HEK293 (cell line): ENCODE measurements around the gene DHRS13.

ENCODE experiments used
- CTCF ChIA-PET: fragments of 350-600 bp; formaldehyde crosslinking; extraction: SDS; loops from one replicate; lab custom pipeline; 2021; ENCODE audit warnings: antibody characterized with exemption; lab: Yijun Ruan, JAX
- POLR2A ChIA-PET: fragments of 300-600 bp; formaldehyde crosslinking; extraction: SDS; loops from one replicate; lab custom pipeline; 2020; ENCODE audit warnings: antibody characterized with exemption, inconsistent platforms; lab: Yijun Ruan, JAX
- H3K27ac ChIP-seq: fragments of 200-500 bp; sonication (Bioruptor generic); 2 replicates; pipeline ENCODE4 v1.5.1; 2014; ENCODE audit warnings: low read depth, low read length, control low read depth, inconsistent platforms; ENCODE audit errors: extremely low read depth
- H3K36me3 ChIP-seq, 2 experiments: fragments of 200-500 bp in 1 of 2; sonication (Bioruptor generic) in 1 of 2; 1 replicate in 1 of 2; 2 replicates in 1 of 2; pipeline ENCODE4 v1.5.1; 2014 to 2017; ENCODE audit warnings: inconsistent platforms in 2 of 2, low read length in 2 of 2; ENCODE audit not compliant: control insufficient read depth in 2 of 2, insufficient read depth in 1 of 2
- H3K4me1 ChIP-seq: fragments of 200-500 bp; sonication (Bioruptor generic); 2 replicates; pipeline ENCODE4 v1.5.1; 2014; ENCODE audit warnings: mild to moderate bottlenecking, low read length, inconsistent platforms; ENCODE audit not compliant: control insufficient read depth, insufficient read depth
- H3K4me3 ChIP-seq: 2 replicates; pipeline ENCODE4 v1.5.1; 2011; ENCODE audit warnings: low read depth, mild to moderate bottlenecking, control low read depth, low read length, moderate library complexity
- H3K9me3 ChIP-seq: fragments of 200-500 bp; sonication (Bioruptor generic); 2 replicates; pipeline ENCODE4 v1.5.1; 2014; ENCODE audit warnings: low read depth, low read length, inconsistent platforms; ENCODE audit not compliant: control insufficient read depth, insufficient read depth
- BCL11B ChIP-seq: fragments of 450-650 bp; formaldehyde crosslinking; IDR thresholded peaks from 2 replicates; pipeline ENCODE4 v1.5.1; 2016; ENCODE audit warnings: low read depth, missing biosample characterization, missing genetic modification characterization
- PRDM1 ChIP-seq: fragments of 450-650 bp; formaldehyde crosslinking; IDR thresholded peaks from 2 replicates; pipeline ENCODE4; 2016; ENCODE audit warnings: missing biosample characterization, missing genetic modification characterization
- PRDM4 ChIP-seq: fragments of 450-650 bp; formaldehyde crosslinking; IDR thresholded peaks from 2 replicates; pipeline ENCODE4 v1.5.1; 2017; ENCODE audit warnings: missing biosample characterization, missing genetic modification characterization
- ZFP41 ChIP-seq: fragments of 450-650 bp; formaldehyde crosslinking; IDR thresholded peaks from 2 replicates; pipeline ENCODE4 v1.5.1; 2016; ENCODE audit warnings: missing biosample characterization, missing genetic modification characterization, borderline replicate concordance
- ZNF16 ChIP-seq: fragments of 450-650 bp; formaldehyde crosslinking; IDR thresholded peaks from 2 replicates; pipeline ENCODE4 v1.5.1; 2016; ENCODE audit warnings: low read depth, missing biosample characterization, missing genetic modification characterization
- ZNF18 ChIP-seq: fragments of 450-650 bp; formaldehyde crosslinking; IDR thresholded peaks from 2 replicates; pipeline ENCODE4 v1.5.1; 2016; ENCODE audit warnings: missing biosample characterization, missing genetic modification characterization
- ZNF184 ChIP-seq: fragments of 450-650 bp; IDR thresholded peaks from 2 replicates; pipeline ENCODE4 v1.5.1; 2018; ENCODE audit warnings: missing biosample characterization, mild to moderate bottlenecking, missing genetic modification characterization
- ZNF2 ChIP-seq: fragments of 450-650 bp; formaldehyde crosslinking; IDR thresholded peaks from 2 replicates; pipeline ENCODE4 v1.5.1; 2016; ENCODE audit warnings: missing biosample characterization, missing genetic modification characterization
- ZNF211 ChIP-seq: fragments of 450-650 bp; formaldehyde crosslinking; IDR thresholded peaks from 2 replicates; pipeline ENCODE4 v1.5.1; 2016; ENCODE audit warnings: low read depth, missing biosample characterization, missing genetic modification characterization
- ZNF398 ChIP-seq: fragments of 450-650 bp; formaldehyde crosslinking; IDR thresholded peaks from 2 replicates; pipeline ENCODE4 v1.5.1; 2017; ENCODE audit warnings: missing biosample characterization, missing genetic modification characterization
- ZNF426 ChIP-seq: fragments of 450-650 bp; formaldehyde crosslinking; IDR thresholded peaks from 2 replicates; pipeline ENCODE4 v1.5.1; 2017; ENCODE audit warnings: missing biosample characterization, missing genetic modification characterization, mild to moderate bottlenecking, inconsistent platforms, moderate library complexity
- ZNF623 ChIP-seq: fragments of 450-650 bp; formaldehyde crosslinking; IDR thresholded peaks from 2 replicates; pipeline ENCODE4 v1.5.1; 2016; ENCODE audit warnings: missing biosample characterization, missing genetic modification characterization
- ZNF664 ChIP-seq: fragments of 450-650 bp; formaldehyde crosslinking; IDR thresholded peaks from 2 replicates; pipeline ENCODE4 v1.5.1; 2016; ENCODE audit warnings: missing biosample characterization, missing genetic modification characterization
- ZNF747 ChIP-seq: fragments of 450-650 bp; formaldehyde crosslinking; IDR thresholded peaks from 2 replicates; pipeline ENCODE4 v1.5.1; 2016; ENCODE audit warnings: missing biosample characterization, missing genetic modification characterization
- ZSCAN16 ChIP-seq: fragments of 450-650 bp; formaldehyde crosslinking; IDR thresholded peaks from 2 replicates; pipeline ENCODE4 v1.5.1; 2016; ENCODE audit warnings: missing biosample characterization, missing genetic modification characterization
- ZXDB ChIP-seq: fragments of 450-650 bp; formaldehyde crosslinking; IDR thresholded peaks from 2 replicates; pipeline ENCODE4 v1.5.1; 2016; ENCODE audit warnings: missing biosample characterization, missing genetic modification characterization
- TF ChIP-seq, protein P1 (sequence below): fragments of 450-650 bp; formaldehyde crosslinking; IDR thresholded peaks from 2 replicates; pipeline ENCODE4 v1.5.1; 2016; ENCODE audit warnings: missing biosample characterization, missing genetic modification characterization
- TF ChIP-seq, protein P2 (sequence below): sonication (generic); formaldehyde crosslinking; IDR thresholded peaks from 2 replicates; pipeline ENCODE4 v1.8.1; 2022; ENCODE audit warnings: mild to moderate bottlenecking, moderate library complexity, missing genetic modification reagents
- TF ChIP-seq, protein P3 (sequence below): fragments of 450-650 bp; formaldehyde crosslinking; IDR thresholded peaks from 2 replicates; pipeline ENCODE4 v1.5.1; 2016; ENCODE audit warnings: missing biosample characterization, missing genetic modification characterization

DHRS13 gene

GRCh38 chr17:28940142-28940541, 37.3 kb upstream of the DHRS13 start:
- H3K36me3 ChIP-seq = peaks cover 33 to 50% of the 10 kb centered on the region in 2 experiments
- H3K27ac ChIP-seq = no peak overlapping the region
- TF ChIP-seq ZNF184 (tag by site-specific recombination) (peak; percentile 18; the same call in 1 of the 2 replicates), ZNF426 (tag by site-specific recombination) (no peak), ZNF623 (tag by site-specific recombination) (no peak), ZNF664 (peak; percentile 96), PRDM1 (peak; percentile 31; the same call in 1 of the 2 replicates)
- TF ChIP-seq, all 188 proteins: peak for 3
- H3K4me3 ChIP-seq = no peak overlapping the region
- ChIA-PET POLR2A (interaction anchor here (0.6 to 2.4 kb wide), 2 partner anchors 9 to 841 kb away, joined by 10 read pairs; no protein-coding TSS in a partner anchor), CTCF (interaction anchor here (0.6 to 1.5 kb wide), 6 partner anchors 10 to 178 kb away, joined by 3 to 4 read pairs (median 4); no protein-coding TSS in a partner anchor)
- no peaks in the 10 kb centered on the region for H3K9me3 ChIP-seq
- H3K4me1 ChIP-seq = peaks cover 43% of the 10 kb centered on the region

GRCh38 chr17:28938552-28938951, 35.7 kb upstream of the DHRS13 start:
- Histone ChIP-seq H3K4me1 (peaks cover 43% of the 10 kb centered on the region), H3K4me3 (no peak overlapping the region), H3K27ac (no peak overlapping the region), H3K36me3 (peaks cover 28 to 43% of the 10 kb centered on the region in 2 experiments), H3K9me3 (no peaks in the 10 kb centered on the region)
- TF ChIP-seq ZNF398 (peak; percentile 75), ZSCAN16 (tag by site-specific recombination) (no peak), ZNF16 (tag by site-specific recombination) (no peak), ZNF2 (no peak), ZFP41 (tag by site-specific recombination) (no peak)
- POLR2A ChIA-PET = interaction anchor here (2.4 to 3.7 kb wide), 2 partner anchors 11 to 13 kb away, joined by 10 to 14 read pairs; partner anchors contain the start of gene PHF12
- CTCF ChIA-PET = interaction anchor here (0.7 to 2.9 kb wide), 5 partner anchors 9 to 212 kb away, joined by 3 to 7 read pairs (median 4); partner anchors contain the start of gene TLCD1

DNA sequence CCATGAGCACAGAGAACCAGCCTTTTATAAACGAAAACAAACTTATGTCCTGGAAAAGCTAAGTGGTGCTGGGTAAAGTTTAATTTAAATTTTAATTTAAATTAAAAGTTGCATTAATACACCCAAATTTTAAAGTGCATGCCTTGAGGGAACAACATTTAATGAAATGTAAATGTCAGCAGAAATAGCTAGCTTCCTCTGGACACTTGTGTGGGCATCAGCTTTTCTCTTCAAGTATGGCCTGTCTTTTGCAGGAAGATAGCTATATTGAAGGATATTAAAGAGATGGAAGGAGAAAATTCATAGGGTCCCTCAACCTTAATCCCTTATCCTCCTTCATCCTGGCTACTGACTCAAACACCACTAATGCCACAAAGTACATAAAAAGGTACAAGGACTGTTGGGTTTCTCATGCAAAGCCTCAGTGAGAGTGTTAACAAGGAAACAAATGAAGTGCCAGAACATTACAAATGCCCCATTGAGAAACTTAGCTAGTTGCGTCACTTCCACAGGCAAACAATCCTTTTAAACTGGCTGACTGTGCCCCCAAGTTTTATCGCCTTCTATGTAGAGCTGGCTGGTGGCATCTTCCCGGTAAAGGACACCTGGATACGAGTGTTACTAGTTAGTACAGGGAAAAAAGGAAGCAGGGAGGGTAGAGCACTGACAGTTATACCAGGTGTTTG, 34.3 kb upstream of the DHRS13 start:
- CTCF ChIA-PET = interaction anchor here (0.5 to 2.9 kb wide), 11 partner anchors 11 to 212 kb away, joined by 3 to 7 read pairs (median 4); partner anchors contain the start of gene TLCD1
- Histone ChIP-seq H3K27ac (peak overlapping the region; percentile 24; the same call in 1 of the 2 replicates), H3K4me3 (no peak overlapping the region), H3K9me3 (no peaks in the 10 kb centered on the region), H3K4me1 (peaks cover 43% of the 10 kb centered on the region), H3K36me3 (peaks cover 15 to 44% of the 10 kb centered on the region in 2 experiments; a peak in 2 of 3 replicates)
- POLR2A ChIA-PET = interaction anchor here (2.4 to 3.7 kb wide), 2 partner anchors 12 to 14 kb away, joined by 10 to 14 read pairs; partner anchors contain the start of gene PHF12
- TF ChIP-seq, protein P1, sequence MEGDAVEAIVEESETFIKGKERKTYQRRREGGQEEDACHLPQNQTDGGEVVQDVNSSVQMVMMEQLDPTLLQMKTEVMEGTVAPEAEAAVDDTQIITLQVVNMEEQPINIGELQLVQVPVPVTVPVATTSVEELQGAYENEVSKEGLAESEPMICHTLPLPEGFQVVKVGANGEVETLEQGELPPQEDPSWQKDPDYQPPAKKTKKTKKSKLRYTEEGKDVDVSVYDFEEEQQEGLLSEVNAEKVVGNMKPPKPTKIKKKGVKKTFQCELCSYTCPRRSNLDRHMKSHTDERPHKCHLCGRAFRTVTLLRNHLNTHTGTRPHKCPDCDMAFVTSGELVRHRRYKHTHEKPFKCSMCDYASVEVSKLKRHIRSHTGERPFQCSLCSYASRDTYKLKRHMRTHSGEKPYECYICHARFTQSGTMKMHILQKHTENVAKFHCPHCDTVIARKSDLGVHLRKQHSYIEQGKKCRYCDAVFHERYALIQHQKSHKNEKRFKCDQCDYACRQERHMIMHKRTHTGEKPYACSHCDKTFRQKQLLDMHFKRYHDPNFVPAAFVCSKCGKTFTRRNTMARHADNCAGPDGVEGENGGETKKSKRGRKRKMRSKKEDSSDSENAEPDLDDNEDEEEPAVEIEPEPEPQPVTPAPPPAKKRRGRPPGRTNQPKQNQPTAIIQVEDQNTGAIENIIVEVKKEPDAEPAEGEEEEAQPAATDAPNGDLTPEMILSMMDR (tag by site-specific recombination) = no peak
- TF ChIP-seq ZXDB (no peak), ZNF747 (tag by site-specific recombination) (no peak), BCL11B (tag by site-specific recombination) (no peak), ZNF18 (tag by site-specific recombination) (no peak), PRDM4 (tag by site-specific recombination) (no peak), ZNF211 (tag by site-specific recombination) (no peak)
- TF ChIP-seq, protein P2, sequence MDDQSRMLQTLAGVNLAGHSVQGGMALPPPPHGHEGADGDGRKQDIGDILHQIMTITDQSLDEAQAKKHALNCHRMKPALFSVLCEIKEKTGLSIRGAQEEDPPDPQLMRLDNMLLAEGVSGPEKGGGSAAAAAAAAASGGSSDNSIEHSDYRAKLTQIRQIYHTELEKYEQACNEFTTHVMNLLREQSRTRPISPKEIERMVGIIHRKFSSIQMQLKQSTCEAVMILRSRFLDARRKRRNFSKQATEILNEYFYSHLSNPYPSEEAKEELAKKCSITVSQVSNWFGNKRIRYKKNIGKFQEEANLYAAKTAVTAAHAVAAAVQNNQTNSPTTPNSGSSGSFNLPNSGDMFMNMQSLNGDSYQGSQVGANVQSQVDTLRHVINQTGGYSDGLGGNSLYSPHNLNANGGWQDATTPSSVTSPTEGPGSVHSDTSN = no peak
- TF ChIP-seq, protein P3, sequence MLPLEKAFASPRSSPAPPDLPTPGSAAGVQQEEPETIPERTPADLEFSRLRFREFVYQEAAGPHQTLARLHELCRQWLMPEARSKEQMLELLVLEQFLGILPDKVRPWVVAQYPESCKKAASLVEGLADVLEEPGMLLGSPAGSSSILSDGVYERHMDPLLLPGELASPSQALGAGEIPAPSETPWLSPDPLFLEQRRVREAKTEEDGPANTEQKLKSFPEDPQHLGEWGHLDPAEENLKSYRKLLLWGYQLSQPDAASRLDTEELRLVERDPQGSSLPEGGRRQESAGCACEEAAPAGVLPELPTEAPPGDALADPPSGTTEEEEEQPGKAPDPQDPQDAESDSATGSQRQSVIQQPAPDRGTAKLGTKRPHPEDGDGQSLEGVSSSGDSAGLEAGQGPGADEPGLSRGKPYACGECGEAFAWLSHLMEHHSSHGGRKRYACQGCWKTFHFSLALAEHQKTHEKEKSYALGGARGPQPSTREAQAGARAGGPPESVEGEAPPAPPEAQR (tag by site-specific recombination) = no peak
